NCI-H2196 treated with DMSO at 0.1 percent for 48 hours (cell line): ENCODE data around the gene AIMP2.
"Not testable (repeated sequence)": the region's sequence is repeated elsewhere in the genome, so short reads cannot be mapped to it uniquely, and the experiment has no call there.

Experiments
- DNase-seq: peaks from one replicate; lab custom pipeline; 2025; ENCODE audit not compliant: unreplicated experiment; lab: John Stamatoyannopoulos, UW

The AIMP2 gene

GRCh38 chr7:6008668-6009611 is at the start of gene AIMP2, which contains the start of gene PMS2:
AIMP2 (plus strand) TSS chr7:6009272; CDS start chr7:6009364, 92 bp downstream.
PMS2 (minus strand) TSS chr7:6009049; CDS start chr7:6009019, 30 bp downstream.
- peak; percentile 95 for DNase-seq

- DNase-seq = not testable (repeated sequence)
These were observed 45.9 kb upstream of the AIMP2 start for GRCh38 chr7:5963205-5963604.

GRCh38 chr7:5963810-5964209 is 45.3 kb upstream of the AIMP2 start:
- not testable (repeated sequence) for DNase-seq

- not testable (repeated sequence) for DNase-seq
These were observed 38.6 kb upstream of the AIMP2 start, which contains the start of gene RSPH10B for GRCh38 chr7:5970347-5970911. RSPH10B (minus strand) TSS chr7:5970689; CDS start chr7:5967116, 3,573 bp downstream.

- not testable (repeated sequence) for DNase-seq
These were observed 35.5 kb upstream of the AIMP2 start for GRCh38 chr7:5973580-5973979.

GRCh38 chr7:5979680-5980314 is 29.3 kb upstream of the AIMP2 start:
- DNase-seq = not testable (repeated sequence)

- DNase-seq = not testable (repeated sequence)
These were observed 22.0 kb upstream of the AIMP2 start for GRCh38 chr7:5987061-5987460.

- peak; percentile 56 for DNase-seq
These were observed 11.8 kb upstream of the AIMP2 start for GRCh38 chr7:5997210-5997808.

- no peak for DNase-seq
These were observed 1.7 kb upstream of the AIMP2 start for GRCh38 chr7:6007386-6007785.

GRCh38 chr7:6007835-6008590 is 1.1 kb upstream of the AIMP2 start:
- DNase-seq = not testable (repeated sequence)

- DNase-seq = not testable (repeated sequence)
These were observed 1.3 kb downstream of the AIMP2 start for GRCh38 chr7:6010370-6010769.

- no peak for DNase-seq
These were observed 2.5 kb downstream of the AIMP2 start for GRCh38 chr7:6011541-6011940.

- peak; percentile 18 for DNase-seq
These were observed 3.5 kb downstream of the AIMP2 start for GRCh38 chr7:6012355-6013104.

- DNase-seq = peak; percentile 68
These were observed 7.0 kb downstream of the AIMP2 start for GRCh38 chr7:6015917-6016652.

GRCh38 chr7:6016653-6016966 is 7.5 kb downstream of the AIMP2 start:
- DNase-seq = no peak

- peak; percentile 28 for DNase-seq
These were observed 11.6 kb downstream of the AIMP2 start for GRCh38 chr7:6020371-6021286.

- DNase-seq = no peak
These were observed 13.6 kb downstream of the AIMP2 start for GRCh38 chr7:6022707-6023106.

- no peak for DNase-seq
These were observed 14.9 kb downstream of the AIMP2 start for GRCh38 chr7:6023974-6024435.
